Choroid plexus epithelial cell (primary cell): ENCODE measurements around the gene LGMN.

ENCODE experiments used
- DNase-seq: peaks from one replicate; pipeline ENCODE4 v3.0.0-alpha.2; 2010; ENCODE audit warnings: low read depth
- H3K4me3 ChIP-seq: 2 replicates; pipeline ENCODE4 v1.5.1; 2011; ENCODE audit warnings: low read depth, mild to moderate bottlenecking, control low read depth, low read length, moderate library complexity
- TF ChIP-seq, protein P1 (sequence below): conservative IDR thresholded peaks from 2 replicates; pipeline ENCODE4 v1.5.1; 2011; ENCODE audit warnings: low read depth, mild to moderate bottlenecking, control low read depth, inconsistent platforms, low read length, moderate library complexity

The LGMN gene

DNA sequence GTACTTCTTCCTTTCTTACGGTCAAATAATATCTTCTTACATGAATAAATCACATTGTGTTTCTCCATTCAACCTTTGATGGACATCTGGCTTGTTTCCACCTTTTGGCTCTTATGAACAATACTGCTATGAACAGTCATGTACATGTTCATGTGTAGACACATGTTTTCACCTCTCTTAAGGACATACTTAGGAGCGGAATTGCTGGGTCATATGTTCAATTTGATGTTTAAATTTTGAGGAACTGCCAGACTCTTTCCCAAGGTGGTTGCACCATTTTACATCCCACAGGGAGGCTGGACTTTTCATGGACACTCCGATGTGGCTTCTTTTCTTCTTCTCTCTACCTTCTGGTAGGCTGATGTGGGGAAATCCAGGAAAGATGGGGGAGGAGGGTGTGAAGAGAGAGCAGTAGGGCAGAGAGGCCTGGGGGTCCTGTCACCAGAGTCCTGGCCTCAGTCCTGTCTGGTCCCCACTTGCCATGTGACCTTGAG lies 16.8 kb downstream of the LGMN start:
- H3K4me3 ChIP-seq: no peak overlapping the region
- TF ChIP-seq, protein P1, sequence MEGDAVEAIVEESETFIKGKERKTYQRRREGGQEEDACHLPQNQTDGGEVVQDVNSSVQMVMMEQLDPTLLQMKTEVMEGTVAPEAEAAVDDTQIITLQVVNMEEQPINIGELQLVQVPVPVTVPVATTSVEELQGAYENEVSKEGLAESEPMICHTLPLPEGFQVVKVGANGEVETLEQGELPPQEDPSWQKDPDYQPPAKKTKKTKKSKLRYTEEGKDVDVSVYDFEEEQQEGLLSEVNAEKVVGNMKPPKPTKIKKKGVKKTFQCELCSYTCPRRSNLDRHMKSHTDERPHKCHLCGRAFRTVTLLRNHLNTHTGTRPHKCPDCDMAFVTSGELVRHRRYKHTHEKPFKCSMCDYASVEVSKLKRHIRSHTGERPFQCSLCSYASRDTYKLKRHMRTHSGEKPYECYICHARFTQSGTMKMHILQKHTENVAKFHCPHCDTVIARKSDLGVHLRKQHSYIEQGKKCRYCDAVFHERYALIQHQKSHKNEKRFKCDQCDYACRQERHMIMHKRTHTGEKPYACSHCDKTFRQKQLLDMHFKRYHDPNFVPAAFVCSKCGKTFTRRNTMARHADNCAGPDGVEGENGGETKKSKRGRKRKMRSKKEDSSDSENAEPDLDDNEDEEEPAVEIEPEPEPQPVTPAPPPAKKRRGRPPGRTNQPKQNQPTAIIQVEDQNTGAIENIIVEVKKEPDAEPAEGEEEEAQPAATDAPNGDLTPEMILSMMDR: no peak
- no peak for DNase-seq

DNA sequence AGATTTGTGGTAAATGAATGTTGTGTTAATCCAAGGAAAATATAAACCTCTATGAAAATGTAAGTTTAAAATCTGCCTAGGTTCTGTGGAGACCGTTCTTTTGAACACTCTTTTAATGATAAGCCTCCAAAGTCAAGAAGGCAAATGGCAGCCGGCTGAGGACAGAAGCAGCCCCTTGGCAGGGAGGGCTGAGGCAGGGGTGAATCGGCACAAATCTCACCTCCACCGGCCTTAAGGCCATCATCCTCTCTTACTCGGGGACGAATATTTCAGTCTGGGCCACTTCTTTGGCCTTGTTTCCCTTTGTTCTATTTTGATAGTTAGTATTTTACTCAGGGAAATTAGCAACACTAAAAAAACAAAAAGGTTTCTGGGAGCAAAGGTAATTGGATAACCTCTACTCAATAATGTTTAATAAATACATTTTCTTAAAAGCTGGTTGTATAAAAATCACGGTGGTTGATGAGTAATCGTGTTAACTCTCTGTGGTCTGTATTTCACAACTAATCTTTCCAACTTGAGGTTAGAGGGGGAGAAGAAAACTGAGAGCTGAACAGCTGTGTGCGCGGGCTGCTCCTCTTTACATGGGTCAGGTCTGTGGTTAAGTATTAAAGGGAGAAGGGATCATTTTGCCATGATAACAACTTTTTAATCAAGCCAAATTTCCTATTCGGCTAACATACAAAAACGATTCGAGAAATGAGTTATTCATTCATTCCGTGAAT lies 18.6 kb downstream of the LGMN start:
- TF ChIP-seq, protein P1: no peak
- H3K4me3 ChIP-seq: peak overlapping the region; percentile 9
- DNase-seq: peak; percentile 93

DNA sequence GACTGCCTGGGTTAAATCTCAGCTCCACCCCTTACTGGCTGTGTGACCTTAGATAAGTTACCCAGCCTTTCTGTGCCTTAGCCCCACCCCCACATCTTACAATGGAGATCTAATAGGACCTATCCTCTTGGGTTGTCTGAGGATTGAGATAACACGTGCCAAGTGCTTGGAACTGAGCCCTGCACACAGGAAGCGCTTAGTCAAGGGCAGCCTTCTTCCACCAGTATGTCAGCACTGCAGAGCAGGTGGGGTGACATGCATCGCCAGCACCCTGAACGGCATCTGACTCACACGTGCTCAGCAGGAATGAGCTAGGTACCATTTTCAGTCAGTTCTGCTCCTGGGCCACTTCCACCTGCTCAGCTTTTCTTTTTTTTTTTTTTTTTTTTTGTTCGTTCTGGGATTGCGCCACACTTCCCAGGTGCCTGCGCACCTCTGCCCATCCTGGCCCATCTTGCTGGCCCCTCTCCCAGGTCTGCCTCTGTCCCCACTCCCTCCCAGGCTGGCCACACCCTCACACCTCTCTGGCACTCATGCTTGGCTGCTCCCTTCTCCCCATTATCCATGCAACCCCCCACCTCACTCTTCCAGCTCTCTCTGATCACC lies 19.6 kb downstream of the LGMN start:
- TF ChIP-seq, protein P1: no peak
- no peak overlapping the region for H3K4me3 ChIP-seq
- peak; percentile 77 for DNase-seq

DNA sequence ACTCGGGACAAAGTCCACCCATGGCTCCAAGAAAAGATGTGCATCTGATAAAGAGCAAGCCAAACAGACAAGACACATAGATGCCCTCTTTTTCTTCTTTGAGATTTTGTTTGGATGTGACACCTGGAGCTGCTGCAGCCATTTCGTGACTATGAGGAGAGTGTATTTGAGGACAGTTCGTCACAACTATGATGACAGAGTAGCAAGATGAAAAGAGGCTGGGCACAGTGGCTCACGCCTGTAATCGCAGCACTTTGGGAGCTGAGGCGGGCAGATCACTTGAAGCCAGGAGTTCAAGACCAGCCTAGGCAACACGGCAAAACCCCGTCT lies 21.5 kb downstream of the LGMN start:
- H3K4me3 ChIP-seq: no peak overlapping the region
- TF ChIP-seq, protein P1: no peak
- no peak for DNase-seq

DNA sequence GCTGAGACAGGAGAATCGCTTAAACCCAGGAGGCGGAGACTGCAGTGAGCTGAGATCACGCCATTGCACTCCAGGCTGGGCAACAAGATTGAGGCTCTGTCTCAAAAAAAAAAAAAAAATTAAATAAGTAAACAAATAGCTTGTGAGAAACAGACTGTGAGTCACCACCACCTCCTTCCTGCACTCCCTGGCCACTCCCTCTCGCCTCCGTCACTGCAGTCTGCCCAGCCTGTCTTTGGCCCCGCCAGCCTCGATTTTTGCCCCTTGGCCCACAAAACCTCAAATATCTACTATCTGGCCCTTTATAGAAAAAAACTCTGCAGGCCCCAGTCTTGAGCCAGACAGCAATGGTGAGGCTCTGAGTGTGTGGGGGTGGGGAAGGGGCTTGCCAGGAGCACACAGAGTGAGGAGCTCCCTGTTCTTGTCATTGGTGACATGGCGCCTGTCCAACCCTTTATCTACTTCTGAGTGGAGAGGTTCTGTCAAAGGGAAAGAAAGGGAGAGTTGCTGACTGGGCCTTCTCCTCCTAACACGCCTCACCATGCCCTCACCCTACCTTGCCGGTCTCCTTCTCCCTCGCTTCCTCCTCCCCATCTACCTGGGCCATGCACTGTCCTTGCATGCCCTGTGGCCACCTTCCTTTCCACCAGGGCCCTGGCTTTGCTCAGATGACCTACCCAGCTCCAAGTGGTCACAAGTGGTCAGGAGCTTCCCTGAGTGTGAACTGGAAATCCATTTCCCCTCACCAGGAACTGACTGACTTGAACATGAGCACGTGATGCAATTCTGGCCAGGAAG lies 22.1 kb downstream of the LGMN start:
- DNase-seq: peak; percentile 95

DNA sequence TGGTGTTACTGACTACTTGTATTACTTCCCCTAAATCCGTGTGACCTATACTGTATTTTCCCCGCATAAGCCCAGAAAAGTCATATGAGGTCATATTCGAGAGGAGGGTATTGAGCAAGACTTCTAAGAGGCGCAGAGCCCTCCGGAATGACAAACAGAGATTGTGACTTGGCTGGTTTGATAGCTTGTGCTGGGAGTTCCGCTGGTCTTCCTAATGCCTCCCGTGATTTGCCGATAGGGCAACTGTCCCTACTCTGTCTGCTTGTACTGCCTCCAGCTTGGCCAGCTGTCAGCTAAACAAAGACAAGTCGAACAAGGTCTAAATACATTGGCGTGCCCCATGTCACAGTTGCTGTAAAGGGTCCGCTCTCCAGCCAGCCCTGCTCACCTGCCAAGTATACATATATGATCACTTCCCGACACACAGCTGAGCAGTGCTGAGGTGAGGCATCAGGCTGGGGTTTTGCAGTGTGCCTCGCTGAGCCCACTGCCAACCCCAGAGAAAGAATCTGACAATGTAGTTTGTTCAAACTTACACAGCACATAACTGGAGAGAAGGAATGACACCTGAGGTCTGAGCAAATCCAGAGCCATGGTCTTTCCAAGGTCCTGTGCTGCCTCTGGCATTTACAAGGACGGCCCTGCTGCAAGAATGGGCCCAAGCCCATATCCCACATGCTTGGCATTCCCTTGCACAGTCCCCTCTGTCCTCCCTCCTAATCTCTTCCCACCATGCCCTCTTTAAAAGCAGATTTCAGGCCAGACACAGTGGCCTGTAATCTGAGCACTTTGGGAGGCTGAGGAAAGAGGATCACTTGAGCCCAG lies 23.7 kb downstream of the LGMN start:
- TF ChIP-seq, protein P1: no peak
- no peak overlapping the region for H3K4me3 ChIP-seq
- DNase-seq: no peak

More for the DNA sequence above, 22.1 kb downstream of the LGMN start:
- TF ChIP-seq, protein P1: no peak
- no peak overlapping the region for H3K4me3 ChIP-seq
